COLO668 (cell line): Measurements from ENCODE around the gene HELLS.
"Not testable (repeated sequence)": the region's sequence is repeated elsewhere in the genome, so short reads cannot be mapped to it uniquely, and the experiment has no call there.

Source experiments
- DNase-seq: peaks from one replicate; lab custom pipeline; 2025; ENCODE audit not compliant: unreplicated experiment; lab: John Stamatoyannopoulos, UW

Gene HELLS

DNA sequence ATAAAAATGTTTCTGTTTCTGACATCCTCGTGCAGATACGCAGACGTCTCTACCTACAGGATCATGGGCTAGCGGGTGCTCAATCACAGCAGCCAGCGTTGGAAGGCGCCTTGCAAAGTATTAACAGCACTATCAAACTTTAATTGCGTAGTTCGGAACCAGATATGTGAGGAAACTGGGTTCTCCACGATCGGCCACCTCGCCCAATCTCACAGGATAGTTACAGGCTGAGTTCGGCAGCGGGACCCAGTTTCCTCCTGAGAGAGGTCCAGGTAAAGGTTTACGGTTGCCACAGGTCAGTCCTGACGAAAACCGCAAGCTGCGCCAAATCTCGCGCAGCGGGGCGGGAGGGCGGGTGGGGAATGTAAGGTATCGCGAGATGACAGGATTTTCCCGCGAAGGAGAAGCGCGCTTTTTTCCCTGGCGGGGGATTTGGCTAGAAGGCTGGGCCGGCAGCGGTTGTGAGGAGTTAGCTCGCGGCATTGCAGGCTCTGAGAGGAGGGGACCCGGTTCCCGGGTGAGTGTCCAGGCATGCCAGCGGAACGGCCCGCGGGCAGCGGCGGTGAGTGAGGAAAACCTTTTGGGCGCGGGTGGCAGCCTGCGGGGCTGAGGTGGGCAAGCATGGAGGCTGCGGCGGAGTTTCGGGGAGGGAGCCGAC lies at the start of gene HELLS:
Gene HELLS (plus strand): TSS at position 398 of the 658 bp plus-strand sequence. CDS start 134 bp downstream, at position 532.
- peak; percentile 85 for DNase-seq

- DNase-seq, result no peak
Observed at GRCh38 chr10:94496010-94496409, 49.6 kb upstream of the HELLS start.

- no peak for DNase-seq
Observed at GRCh38 chr10:94496646-94497045, 48.9 kb upstream of the HELLS start.

- no peak for DNase-seq
Observed at GRCh38 chr10:94500063-94500462, 45.5 kb upstream of the HELLS start.

DNA sequence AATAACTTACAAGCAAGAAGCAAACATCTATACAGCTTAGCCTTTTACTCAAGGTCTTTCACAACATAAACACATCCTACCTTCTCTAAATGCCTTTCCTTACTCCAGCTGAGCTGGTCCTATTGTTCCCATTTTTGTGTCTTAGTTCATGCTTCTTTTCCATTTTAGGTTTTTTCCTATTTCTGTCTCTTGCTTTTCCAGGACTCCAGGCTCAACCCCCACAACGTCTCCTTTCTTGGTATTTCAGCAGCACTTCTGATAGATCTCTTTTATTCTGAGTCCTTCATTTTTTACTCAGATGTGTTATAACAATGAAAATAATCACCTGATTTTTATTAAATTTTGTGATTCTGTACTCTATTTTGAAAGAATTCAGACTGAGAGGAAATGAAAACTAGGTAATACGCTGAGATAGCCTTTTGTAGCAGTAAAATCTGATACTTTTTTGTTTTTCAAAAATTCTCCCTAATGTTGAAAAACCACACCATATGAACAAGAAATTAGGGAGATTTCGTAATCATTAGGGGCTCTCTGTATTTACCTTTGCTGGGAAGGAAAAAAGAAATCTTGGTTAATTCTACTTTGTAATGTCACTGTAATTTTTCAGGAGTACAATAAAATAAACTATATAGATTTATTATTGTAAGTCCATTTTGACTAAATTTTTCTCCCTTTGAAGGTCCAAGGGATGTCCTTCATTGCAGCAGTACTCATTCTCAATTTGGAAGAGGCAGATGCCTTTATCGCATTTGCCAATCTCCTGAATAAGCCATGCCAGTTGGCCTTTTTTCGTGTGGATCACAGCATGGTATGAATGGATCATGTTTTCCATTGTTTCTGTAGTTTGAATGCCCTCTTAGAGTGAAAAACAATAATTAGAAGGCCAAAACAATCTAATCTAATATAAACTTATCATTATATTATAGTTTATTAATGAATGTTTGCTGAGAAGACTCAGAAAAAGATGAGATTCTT lies 24.0 kb upstream of the HELLS start:
- no peak for DNase-seq

- no peak for DNase-seq
Observed at GRCh38 chr10:94524146-94524545, 21.4 kb upstream of the HELLS start.

DNA sequence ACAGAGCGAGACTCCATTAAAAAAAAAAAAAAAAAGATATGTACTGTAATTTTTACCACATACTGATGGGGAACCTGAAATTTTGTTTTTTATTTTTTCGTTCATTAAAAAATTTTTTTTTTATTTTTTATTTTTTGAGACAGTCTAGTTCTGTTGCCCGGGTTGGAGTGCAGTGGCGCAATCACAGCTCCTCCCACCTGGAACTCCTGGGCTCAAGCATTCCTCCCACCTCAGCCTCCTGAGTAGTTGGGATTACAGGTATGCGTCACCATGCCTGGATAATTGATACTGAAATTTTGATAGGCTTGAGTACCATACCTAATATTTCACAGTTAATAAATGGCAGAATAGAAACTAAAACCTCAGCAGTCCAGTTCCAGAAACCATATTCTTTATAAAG lies 20.9 kb upstream of the HELLS start:
- DNase-seq, result no peak

DNA sequence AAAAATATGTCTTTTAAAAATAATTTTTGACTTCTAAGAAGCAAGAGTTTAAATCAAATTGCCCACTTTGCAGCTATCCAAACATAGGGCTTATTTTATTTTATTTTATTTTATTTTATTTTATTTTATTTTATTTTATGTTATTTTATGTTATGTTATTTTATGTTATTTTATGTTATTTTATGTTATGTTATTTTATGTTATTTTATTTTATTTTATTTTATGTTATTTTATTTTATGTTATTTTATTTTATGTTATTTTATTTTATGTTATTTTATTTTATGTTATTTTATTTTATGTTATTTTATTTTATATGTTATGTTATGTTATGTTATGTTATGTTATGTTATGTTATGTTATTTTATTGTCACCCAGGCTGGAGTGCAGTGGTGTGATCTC lies 14.0 kb upstream of the HELLS start:
- not testable (repeated sequence) for DNase-seq

DNA sequence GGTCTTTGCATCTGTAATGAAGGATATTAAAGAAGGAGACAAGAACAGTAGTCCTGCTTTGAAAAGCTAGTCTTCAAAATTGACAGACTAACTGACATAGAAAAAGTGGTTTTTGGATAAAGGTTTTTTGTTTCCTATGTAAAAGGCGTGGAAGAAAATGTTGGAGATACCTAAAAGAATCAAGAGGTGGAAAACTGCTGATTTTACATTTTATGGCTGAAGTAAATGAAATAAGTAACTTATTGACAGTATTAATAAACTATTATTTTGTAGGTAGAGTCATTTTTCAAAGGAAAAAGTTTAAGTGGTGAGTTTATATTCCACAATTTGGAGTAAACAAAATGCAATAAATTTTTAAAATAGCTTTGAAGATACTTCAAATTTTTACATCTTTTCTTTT lies 12.6 kb upstream of the HELLS start:
- DNase-seq, result no peak

GRCh38 chr10:94542282-94542681 lies 3.3 kb upstream of the HELLS start:
- DNase-seq, result not testable (repeated sequence)

DNA sequence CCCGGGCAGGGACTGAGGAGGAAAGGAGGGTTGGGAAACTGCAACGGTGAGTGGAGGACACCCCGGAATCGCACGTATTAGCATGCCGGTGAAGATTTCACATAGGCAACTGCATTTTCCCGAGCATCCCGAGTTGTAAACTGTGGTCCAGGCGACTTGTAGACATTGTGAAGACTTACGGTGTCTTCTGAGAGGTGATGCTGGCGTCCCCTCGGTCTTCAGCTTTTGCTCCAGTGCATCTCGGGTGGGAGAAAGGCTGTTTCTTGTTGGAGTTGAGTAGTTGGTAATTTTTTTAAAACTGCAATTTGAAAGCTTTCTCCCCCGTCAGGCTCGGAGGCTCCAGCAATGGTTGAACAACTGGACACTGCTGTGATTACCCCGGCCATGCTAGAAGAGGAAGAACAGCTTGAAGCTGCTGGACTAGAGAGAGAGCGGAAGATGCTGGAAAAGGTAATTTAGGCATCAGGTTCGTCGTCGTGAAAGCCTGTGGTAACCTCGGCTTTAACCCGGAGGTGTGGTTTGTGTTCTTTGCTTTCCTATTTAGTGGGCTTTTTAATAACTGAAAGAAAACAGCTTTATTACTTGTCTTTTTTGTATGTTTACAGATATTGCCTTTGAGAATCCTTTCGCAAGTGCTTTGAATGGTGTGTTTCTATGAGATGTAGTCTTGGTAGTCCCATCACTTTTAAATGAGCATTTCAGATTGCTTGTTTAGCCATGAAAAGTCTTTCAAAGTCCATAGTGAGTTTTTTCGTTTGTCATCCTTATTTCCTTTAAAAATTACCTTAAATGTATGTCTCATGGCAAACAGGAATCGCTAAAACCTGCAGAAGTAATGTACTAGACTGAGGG lies 687 bp downstream of the HELLS start:
- DNase-seq, result peak; percentile 6

- DNase-seq, result no peak
Observed at GRCh38 chr10:94546901-94547185, 1.3 kb downstream of the HELLS start.

DNA sequence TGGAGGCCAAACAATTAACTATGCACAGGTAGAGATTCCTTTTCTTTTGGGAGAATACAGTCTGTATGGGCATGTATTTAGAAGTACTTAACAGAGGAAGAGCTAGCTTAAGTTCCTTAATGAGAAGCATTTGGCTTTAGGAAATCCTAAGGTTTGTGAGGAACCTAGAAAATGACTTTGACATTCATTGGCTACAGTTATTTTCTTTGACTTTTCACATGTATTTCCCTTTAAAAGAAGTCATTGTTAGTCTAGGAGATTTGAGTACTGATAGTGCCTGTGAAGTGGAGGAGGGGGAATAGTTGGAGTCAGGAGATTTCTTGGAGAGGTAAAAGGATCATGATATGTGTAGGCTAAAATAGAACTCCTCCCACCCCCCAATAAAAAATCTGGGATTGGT lies 3.6 kb downstream of the HELLS start:
- DNase-seq, result no peak

DNA sequence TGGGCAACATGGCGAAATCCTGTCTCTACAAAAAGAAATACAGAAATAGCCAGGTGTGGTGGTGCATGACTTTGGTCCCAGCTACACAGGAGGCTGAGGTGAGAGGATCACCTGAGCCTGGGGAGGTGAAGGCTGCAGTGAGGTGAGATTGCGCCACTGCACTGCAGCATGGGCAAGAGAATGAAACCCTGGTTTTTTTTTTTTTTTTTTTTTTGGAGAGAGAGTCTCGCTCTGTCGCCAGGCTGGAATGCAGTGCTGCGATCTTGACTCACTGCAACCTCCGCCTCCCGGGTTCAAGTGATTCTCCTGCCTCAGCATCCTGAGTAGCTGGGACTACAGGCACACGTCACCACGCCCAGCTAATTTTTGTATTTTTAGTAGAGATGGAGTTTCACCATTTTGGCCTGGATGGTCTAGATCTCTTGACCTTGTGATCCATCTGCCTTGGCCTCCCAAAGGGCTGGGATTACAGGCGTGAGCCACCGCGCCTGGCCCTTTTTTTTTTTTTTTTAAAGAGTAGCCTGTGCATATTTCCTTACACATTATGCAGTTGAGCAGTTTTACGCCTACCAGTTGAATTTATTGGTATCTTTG lies 22.2 kb downstream of the HELLS start:
- DNase-seq, result not testable (repeated sequence)

GRCh38 chr10:94571081-94571480 lies 25.5 kb downstream of the HELLS start:
- no peak for DNase-seq

GRCh38 chr10:94571528-94571927 lies 25.9 kb downstream of the HELLS start:
- no peak for DNase-seq

- DNase-seq, result no peak
Observed at GRCh38 chr10:94578790-94579189, 33.2 kb downstream of the HELLS start.

DNA sequence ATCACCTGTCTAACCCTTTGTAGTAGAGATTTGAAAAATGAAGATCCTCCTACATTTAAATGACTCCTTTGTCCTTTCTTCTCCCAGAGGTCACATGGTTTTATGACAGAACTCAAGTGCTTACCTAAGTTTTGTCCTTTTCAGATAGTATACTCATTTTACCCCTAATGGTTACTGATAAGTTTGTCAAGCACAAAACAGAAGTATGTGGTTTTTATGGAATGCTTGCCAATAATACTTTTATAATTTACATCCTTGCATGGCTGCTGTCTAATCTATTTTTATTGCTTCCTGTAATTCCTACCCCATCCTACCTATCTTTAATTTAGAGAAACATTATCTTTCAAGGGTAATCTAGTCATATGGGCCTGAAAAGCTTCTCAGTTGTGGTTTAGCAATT lies 37.5 kb downstream of the HELLS start:
- DNase-seq, result no peak

- no peak for DNase-seq
Observed at GRCh38 chr10:94591461-94592205, 46.0 kb downstream of the HELLS start.

GRCh38 chr10:94602729-94603515 lies 57.3 kb downstream of the HELLS start:
- no peak for DNase-seq
